WTC11 (cell line): ENCODE measurements around the gene PRKCZ. TPM values are rescaled to one million over a fixed set of nuclear protein-coding genes. Genes with fewer than 3 reads are reported as not detected.

ENCODE experiments used
- ATAC-seq: fragments of 200-7000 bp; cut with Tn5 transposase; 2 replicates; pipeline ENCODE4 v1.10.0; 2021; ENCODE audit warnings: mild to moderate bottlenecking, moderate library complexity
- CTCF ChIA-PET: fragments of 300-600 bp; sonication (Branson Sonifier 250); formaldehyde crosslinking; loops from one replicate; lab custom pipeline; 2021; ENCODE audit warnings: antibody characterized with exemption; lab: Charles Lee
- POLR2A ChIA-PET: fragments of 350-600 bp; sonication (Branson Sonifier 250); formaldehyde crosslinking; loops from one replicate; lab custom pipeline; 2021; ENCODE audit warnings: antibody characterized with exemption; lab: Charles Lee
- DNase-seq: peaks from one replicate; pipeline ENCODE4 v3.0.0; 2021; ENCODE audit warnings: low spot score
- H3K27ac Mint-ChIP-seq: 2 replicates; pipeline ENCODE4 v1.8.0; 2021; ENCODE audit warnings: mixed read lengths
- H3K27me3 Mint-ChIP-seq: 2 replicates; pipeline ENCODE4 v1.8.0; 2021; ENCODE audit warnings: low read depth, mild to moderate bottlenecking, moderate library complexity, mixed read lengths
- H3K36me3 Mint-ChIP-seq: 2 replicates; pipeline ENCODE4 v1.8.0; 2021; ENCODE audit warnings: mixed read lengths
- H3K4me1 Mint-ChIP-seq: 2 replicates; pipeline ENCODE4 v1.8.0; 2022; ENCODE audit warnings: mixed read lengths
- H3K4me3 Mint-ChIP-seq: 2 replicates; pipeline ENCODE4 v1.8.0; 2021; ENCODE audit warnings: mild to moderate bottlenecking, moderate library complexity, mixed read lengths
- H3K9me3 Mint-ChIP-seq: 2 replicates; pipeline ENCODE4 v1.8.0; 2021; ENCODE audit warnings: mixed read lengths
- ATF1 ChIP-seq: sonication (generic); formaldehyde crosslinking; IDR thresholded peaks from 2 replicates; pipeline ENCODE4 v1.8.1; 2023; ENCODE audit warnings: mild to moderate bottlenecking, moderate library complexity, missing genetic modification reagents
- EMX1 ChIP-seq: fragments of 250-450 bp; sonication (Bioruptor Pico); IDR thresholded peaks from 2 replicates; pipeline ENCODE4 v1.8.0; 2021; ENCODE audit warnings: mild to moderate bottlenecking
- ESRRA ChIP-seq: sonication (generic); formaldehyde crosslinking; IDR thresholded peaks from 2 replicates; pipeline ENCODE4 v1.8.1; 2022; ENCODE audit warnings: mild to moderate bottlenecking, missing genetic modification reagents, borderline replicate concordance
- FOXK1 ChIP-seq: sonication (generic); formaldehyde crosslinking; IDR thresholded peaks from 2 replicates; pipeline ENCODE4 v1.8.0; 2022; ENCODE audit warnings: mild to moderate bottlenecking, moderate library complexity, missing genetic modification reagents
- HMGA2 ChIP-seq: fragments of 250-450 bp; sonication (Bioruptor Pico); IDR thresholded peaks from 2 replicates; pipeline ENCODE4 v1.4.0; 2021; ENCODE audit warnings: mild to moderate bottlenecking, moderate library complexity
- IRF2 ChIP-seq: sonication (generic); formaldehyde crosslinking; IDR thresholded peaks from 2 replicates; pipeline ENCODE4 v1.8.0; 2022; ENCODE audit warnings: low read depth, missing genetic modification reagents, borderline replicate concordance
- JAZF1 ChIP-seq: fragments of 250-450 bp; sonication (Bioruptor Pico); IDR thresholded peaks from 2 replicates; pipeline ENCODE4 v1.9.0; 2021; ENCODE audit warnings: moderate library complexity, mild to moderate bottlenecking, inconsistent platforms
- KAT7 ChIP-seq: sonication (generic); formaldehyde crosslinking; IDR thresholded peaks from 2 replicates; pipeline ENCODE4 v1.8.1; 2023; ENCODE audit warnings: missing genetic modification reagents, mild to moderate bottlenecking, borderline replicate concordance
- NR3C1 ChIP-seq: sonication (generic); formaldehyde crosslinking; conservative IDR thresholded peaks from 2 replicates; pipeline ENCODE4 v1.8.1; 2023; ENCODE audit warnings: low read depth, mild to moderate bottlenecking, missing genetic modification reagents
- RELA ChIP-seq: sonication (generic); formaldehyde crosslinking; IDR thresholded peaks from 2 replicates; pipeline ENCODE4 v1.8.1; 2022; ENCODE audit warnings: missing genetic modification reagents, mild to moderate bottlenecking, borderline replicate concordance
- TEAD4 ChIP-seq: sonication (generic); formaldehyde crosslinking; IDR thresholded peaks from 2 replicates; pipeline ENCODE4 v1.8.0; 2022; ENCODE audit warnings: mild to moderate bottlenecking, missing genetic modification reagents
- ZBTB21 ChIP-seq: sonication (generic); formaldehyde crosslinking; IDR thresholded peaks from 2 replicates; pipeline ENCODE4 v1.8.1; 2023; ENCODE audit warnings: mild to moderate bottlenecking, missing genetic modification reagents, borderline replicate concordance
- ZNF396 ChIP-seq: fragments of 250-450 bp; sonication (Bioruptor Pico); IDR thresholded peaks from 2 replicates; pipeline ENCODE4 v1.8.0; 2021; ENCODE audit warnings: mild to moderate bottlenecking, moderate library complexity, borderline replicate concordance
- total RNA-seq: library from RNA; stranded (reverse); gene quantifications from 3 replicates; pipeline ENCODE4 v1.2.3, GENCODE V29; 2021
- TF ChIP-seq, protein P1 (sequence below): sonication (generic); formaldehyde crosslinking; IDR thresholded peaks from 2 replicates; pipeline ENCODE4 v1.8.0; 2022; ENCODE audit warnings: missing genetic modification reagents
- TF ChIP-seq, protein P2 (sequence below): fragments of 250-450 bp; sonication (Bioruptor Pico); conservative IDR thresholded peaks from 2 replicates; pipeline ENCODE4 v1.9.0; 2021; ENCODE audit warnings: mild to moderate bottlenecking
- TF ChIP-seq, protein P3 (sequence below): fragments of 200-600 bp; IDR thresholded peaks from 2 replicates; pipeline ENCODE4 v1.8.0; 2022; ENCODE audit warnings: antibody characterized with exemption
- TF ChIP-seq, protein P4 (sequence below): sonication (generic); formaldehyde crosslinking; IDR thresholded peaks from 2 replicates; pipeline ENCODE4 v1.8.0; 2022; ENCODE audit warnings: mild to moderate bottlenecking, missing genetic modification reagents
- TF ChIP-seq, protein P5 (sequence below): sonication (generic); formaldehyde crosslinking; IDR thresholded peaks from 2 replicates; pipeline ENCODE4 v1.8.0; 2022; ENCODE audit warnings: mild to moderate bottlenecking, missing genetic modification reagents
- TF ChIP-seq, protein P6 (sequence below): fragments of 250-450 bp; sonication (Bioruptor Pico); IDR thresholded peaks from 2 replicates; pipeline ENCODE4 v1.8.0; 2021; ENCODE audit warnings: mild to moderate bottlenecking
- TF ChIP-seq, protein P7 (sequence below): sonication (generic); formaldehyde crosslinking; conservative IDR thresholded peaks from 2 replicates; pipeline ENCODE4 v1.8.1; 2022; ENCODE audit warnings: mild to moderate bottlenecking, missing genetic modification reagents
- TF ChIP-seq, protein P8 (sequence below): sonication (generic); formaldehyde crosslinking; IDR thresholded peaks from 2 replicates; pipeline ENCODE4 v1.8.1; 2022; ENCODE audit warnings: mild to moderate bottlenecking, moderate library complexity, missing genetic modification reagents

The PRKCZ gene
- total RNA-seq, 1 experiment from 2014 or later = 52.5 TPM

DNA sequence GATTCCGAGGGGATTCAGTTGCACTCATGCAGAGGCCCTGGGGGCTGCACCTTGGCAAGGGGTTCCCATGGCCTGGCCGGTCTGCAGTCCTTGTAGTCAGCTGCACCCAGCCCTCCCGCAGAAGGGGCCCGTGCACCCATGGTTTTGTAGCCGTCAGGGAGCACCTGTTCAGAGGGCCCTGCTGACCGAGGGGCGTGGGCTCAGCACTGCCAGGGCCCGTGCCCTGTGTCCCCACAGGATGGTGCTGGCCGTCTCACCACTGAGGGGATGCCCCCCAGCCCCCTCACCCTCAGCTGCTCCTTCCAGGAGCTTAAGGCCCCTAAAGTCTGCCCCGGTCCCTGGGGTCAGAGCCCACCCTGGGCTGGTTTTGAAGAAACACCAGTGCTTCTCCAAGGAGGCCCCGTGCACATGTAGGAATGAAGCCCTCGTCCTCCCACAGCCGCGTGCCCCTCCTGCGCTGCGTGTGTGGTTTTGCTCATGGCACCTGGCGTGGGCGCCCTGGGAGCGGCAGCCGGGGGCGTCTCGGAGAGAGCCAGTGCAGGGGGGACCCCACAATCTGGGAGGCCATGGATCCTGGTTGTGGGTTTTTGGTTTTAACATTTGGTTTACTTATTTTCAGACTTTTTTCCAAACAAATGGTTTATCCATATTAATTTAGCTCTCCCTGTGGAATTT, 40.1 kb downstream of the PRKCZ start (continued):
- TF ChIP-seq, protein P1, sequence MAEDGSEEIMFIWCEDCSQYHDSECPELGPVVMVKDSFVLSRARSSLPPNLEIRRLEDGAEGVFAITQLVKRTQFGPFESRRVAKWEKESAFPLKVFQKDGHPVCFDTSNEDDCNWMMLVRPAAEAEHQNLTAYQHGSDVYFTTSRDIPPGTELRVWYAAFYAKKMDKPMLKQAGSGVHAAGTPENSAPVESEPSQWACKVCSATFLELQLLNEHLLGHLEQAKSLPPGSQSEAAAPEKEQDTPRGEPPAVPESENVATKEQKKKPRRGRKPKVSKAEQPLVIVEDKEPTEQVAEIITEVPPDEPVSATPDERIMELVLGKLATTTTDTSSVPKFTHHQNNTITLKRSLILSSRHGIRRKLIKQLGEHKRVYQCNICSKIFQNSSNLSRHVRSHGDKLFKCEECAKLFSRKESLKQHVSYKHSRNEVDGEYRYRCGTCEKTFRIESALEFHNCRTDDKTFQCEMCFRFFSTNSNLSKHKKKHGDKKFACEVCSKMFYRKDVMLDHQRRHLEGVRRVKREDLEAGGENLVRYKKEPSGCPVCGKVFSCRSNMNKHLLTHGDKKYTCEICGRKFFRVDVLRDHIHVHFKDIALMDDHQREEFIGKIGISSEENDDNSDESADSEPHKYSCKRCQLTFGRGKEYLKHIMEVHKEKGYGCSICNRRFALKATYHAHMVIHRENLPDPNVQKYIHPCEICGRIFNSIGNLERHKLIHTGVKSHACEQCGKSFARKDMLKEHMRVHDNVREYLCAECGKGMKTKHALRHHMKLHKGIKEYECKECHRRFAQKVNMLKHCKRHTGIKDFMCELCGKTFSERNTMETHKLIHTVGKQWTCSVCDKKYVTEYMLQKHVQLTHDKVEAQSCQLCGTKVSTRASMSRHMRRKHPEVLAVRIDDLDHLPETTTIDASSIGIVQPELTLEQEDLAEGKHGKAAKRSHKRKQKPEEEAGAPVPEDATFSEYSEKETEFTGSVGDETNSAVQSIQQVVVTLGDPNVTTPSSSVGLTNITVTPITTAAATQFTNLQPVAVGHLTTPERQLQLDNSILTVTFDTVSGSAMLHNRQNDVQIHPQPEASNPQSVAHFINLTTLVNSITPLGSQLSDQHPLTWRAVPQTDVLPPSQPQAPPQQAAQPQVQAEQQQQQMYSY = no peak
- TF ChIP-seq, protein P2, sequence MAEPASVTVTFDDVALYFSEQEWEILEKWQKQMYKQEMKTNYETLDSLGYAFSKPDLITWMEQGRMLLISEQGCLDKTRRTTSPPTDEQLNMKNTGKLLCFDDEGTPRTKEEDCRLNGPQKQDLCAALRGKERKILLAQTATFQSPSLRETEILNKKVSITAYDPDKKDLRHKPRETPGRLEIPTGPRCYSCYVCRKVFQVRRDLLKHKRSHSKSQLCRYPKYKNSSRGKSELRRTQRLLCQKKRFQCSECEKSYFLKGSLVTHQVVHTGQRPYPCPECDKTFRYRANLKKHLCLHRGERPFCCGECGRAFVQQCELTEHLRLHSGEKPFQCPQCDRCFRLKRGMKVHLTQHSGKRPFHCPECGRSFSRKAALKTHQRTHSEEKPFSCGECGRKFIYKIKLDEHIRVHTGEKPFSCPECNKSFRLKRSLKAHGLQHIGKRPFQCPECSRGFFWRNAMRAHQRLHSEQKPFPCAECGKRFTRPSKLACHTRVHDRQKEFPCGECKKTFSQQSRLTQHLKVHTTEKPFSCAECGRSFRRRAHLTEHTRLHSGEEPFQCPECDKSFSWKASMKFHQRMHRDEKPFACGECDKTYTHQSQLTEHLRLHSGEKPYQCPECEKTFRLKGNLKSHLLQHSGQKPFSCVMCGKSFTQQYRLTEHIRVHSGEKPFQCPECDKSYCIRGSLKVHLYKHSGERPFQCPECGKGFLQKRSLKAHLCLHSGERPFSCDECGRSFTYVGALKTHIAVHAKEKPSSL (CRISPR knock-in tag) = no peak
- TF ChIP-seq ZBTB21 (CRISPR knock-in tag) (no peak), ESRRA (CRISPR knock-in tag) (no peak), TEAD4 (CRISPR knock-in tag) (no peak), NR3C1 (CRISPR knock-in tag) (no peak), JAZF1 (no peak), IRF2 (no peak)
- TF ChIP-seq, protein P3, sequence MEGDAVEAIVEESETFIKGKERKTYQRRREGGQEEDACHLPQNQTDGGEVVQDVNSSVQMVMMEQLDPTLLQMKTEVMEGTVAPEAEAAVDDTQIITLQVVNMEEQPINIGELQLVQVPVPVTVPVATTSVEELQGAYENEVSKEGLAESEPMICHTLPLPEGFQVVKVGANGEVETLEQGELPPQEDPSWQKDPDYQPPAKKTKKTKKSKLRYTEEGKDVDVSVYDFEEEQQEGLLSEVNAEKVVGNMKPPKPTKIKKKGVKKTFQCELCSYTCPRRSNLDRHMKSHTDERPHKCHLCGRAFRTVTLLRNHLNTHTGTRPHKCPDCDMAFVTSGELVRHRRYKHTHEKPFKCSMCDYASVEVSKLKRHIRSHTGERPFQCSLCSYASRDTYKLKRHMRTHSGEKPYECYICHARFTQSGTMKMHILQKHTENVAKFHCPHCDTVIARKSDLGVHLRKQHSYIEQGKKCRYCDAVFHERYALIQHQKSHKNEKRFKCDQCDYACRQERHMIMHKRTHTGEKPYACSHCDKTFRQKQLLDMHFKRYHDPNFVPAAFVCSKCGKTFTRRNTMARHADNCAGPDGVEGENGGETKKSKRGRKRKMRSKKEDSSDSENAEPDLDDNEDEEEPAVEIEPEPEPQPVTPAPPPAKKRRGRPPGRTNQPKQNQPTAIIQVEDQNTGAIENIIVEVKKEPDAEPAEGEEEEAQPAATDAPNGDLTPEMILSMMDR = no peak
- TF ChIP-seq, protein P4, sequence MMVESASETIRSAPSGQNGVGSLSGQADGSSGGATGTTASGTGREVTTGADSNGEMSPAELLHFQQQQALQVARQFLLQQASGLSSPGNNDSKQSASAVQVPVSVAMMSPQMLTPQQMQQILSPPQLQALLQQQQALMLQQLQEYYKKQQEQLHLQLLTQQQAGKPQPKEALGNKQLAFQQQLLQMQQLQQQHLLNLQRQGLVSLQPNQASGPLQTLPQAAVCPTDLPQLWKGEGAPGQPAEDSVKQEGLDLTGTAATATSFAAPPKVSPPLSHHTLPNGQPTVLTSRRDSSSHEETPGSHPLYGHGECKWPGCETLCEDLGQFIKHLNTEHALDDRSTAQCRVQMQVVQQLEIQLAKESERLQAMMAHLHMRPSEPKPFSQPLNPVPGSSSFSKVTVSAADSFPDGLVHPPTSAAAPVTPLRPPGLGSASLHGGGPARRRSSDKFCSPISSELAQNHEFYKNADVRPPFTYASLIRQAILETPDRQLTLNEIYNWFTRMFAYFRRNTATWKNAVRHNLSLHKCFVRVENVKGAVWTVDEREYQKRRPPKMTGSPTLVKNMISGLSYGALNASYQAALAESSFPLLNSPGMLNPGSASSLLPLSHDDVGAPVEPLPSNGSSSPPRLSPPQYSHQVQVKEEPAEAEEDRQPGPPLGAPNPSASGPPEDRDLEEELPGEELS (CRISPR knock-in tag) = no peak

DNA sequence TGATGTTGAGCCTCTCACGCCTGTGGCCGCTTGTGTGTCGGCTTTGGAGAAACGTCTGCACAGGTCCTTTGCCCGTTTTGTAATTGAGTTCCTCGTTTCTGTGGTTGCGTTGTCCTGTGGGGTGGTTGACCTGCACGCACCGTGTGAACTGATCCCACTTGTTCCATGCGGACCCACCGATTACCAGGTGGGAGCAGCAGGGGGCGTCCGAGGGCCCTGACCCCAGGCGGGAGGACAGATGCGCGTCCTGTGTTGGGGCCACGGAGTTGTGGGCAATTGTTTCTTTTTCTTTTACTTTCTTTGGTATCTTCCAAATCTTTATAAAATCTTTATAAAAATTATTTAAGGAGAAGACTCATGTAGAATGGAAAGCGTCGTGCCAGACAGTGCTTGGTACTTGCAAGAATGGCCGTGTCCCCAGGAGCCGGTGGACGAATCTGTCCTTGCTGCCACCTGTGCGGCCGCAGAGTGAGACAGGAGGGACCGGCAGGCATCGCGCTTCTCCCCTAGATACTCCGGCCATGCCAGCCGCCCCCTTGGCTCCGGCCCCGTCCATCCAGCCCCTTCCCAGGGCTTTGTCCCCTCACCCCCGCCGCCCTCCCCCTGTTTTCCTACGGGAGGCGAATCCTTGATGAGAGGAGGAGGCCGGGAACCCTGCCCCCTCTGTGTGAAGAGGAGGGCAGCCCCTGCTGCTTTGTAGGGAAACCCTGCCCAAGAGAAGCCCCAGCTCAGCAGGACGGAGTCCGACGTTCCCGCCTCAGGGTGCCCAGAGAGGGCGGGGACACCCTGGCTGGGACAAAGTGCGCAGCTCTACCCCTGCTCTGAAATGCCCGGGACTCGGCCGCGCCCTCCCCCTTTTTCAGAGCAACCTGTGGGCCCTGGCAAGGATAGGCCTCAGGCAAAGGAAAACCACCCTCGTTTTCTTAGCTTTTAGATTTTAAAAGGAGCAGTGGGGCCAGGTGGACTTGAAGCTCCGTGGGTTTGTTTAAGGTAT, 41.7 kb downstream of the PRKCZ start:
- ChIA-PET POLR2A (interaction anchor here (0.6 kb wide), 1 partner anchor 27 kb away, joined by 4 read pairs; no protein-coding TSS in a partner anchor), CTCF (interaction anchor here (0.8 to 2.1 kb wide), 11 partner anchors 8 to 147 kb away, joined by 3 to 16 read pairs (median 4); partner anchors contain the start of gene PRKCZ)
- Mint-ChIP-seq H3K27me3 (no peaks in the 10 kb centered on the region), H3K4me1 (peaks cover 8% of the 10 kb centered on the region), H3K4me3 (no peak overlapping the region), H3K27ac (peak overlapping the region; percentile 88), H3K9me3 (no peaks in the 10 kb centered on the region), H3K36me3 (peaks cover 6% of the 10 kb centered on the region)
- DNase-seq (peak; percentile 83), ATAC-seq (peak; percentile 83)
- TF ChIP-seq HMGA2 (no peak), EMX1 (CRISPR knock-in tag) (no peak), RELA (no peak), ATF1 (CRISPR knock-in tag) (no peak), FOXK1 (CRISPR knock-in tag) (no peak), ZNF396 (no peak), KAT7 (CRISPR knock-in tag) (no peak)
- TF ChIP-seq, protein P5, sequence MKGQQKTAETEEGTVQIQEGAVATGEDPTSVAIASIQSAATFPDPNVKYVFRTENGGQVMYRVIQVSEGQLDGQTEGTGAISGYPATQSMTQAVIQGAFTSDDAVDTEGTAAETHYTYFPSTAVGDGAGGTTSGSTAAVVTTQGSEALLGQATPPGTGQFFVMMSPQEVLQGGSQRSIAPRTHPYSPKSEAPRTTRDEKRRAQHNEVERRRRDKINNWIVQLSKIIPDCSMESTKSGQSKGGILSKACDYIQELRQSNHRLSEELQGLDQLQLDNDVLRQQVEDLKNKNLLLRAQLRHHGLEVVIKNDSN (CRISPR knock-in tag) = no peak
- TF ChIP-seq, protein P6, sequence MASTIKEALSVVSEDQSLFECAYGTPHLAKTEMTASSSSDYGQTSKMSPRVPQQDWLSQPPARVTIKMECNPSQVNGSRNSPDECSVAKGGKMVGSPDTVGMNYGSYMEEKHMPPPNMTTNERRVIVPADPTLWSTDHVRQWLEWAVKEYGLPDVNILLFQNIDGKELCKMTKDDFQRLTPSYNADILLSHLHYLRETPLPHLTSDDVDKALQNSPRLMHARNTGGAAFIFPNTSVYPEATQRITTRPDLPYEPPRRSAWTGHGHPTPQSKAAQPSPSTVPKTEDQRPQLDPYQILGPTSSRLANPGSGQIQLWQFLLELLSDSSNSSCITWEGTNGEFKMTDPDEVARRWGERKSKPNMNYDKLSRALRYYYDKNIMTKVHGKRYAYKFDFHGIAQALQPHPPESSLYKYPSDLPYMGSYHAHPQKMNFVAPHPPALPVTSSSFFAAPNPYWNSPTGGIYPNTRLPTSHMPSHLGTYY (CRISPR knock-in tag) = no peak
- TF ChIP-seq, protein P7, sequence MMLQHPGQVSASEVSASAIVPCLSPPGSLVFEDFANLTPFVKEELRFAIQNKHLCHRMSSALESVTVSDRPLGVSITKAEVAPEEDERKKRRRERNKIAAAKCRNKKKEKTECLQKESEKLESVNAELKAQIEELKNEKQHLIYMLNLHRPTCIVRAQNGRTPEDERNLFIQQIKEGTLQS (CRISPR knock-in tag) = no peak
- TF ChIP-seq, protein P8, sequence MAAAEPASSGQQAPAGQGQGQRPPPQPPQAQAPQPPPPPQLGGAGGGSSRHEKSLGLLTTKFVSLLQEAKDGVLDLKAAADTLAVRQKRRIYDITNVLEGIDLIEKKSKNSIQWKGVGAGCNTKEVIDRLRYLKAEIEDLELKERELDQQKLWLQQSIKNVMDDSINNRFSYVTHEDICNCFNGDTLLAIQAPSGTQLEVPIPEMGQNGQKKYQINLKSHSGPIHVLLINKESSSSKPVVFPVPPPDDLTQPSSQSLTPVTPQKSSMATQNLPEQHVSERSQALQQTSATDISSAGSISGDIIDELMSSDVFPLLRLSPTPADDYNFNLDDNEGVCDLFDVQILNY (CRISPR knock-in tag) = no peak
